Stimulated activated naive B cell treated with anti-CD40 and anti-IgM and Interleukin-4, amounts not matched to agents 10 μg/mL and 1 μg/mL and 100 μg/mL, for 72 hours (primary cell): ENCODE results near the gene MACROH2A1.

Experiments
- ATAC-seq, 2 donors: fragments of 150-1000 bp; cut with Tn5 transposase; replicated peaks; 2 replicates each; pipeline ENCODE4 v1.10.0; 2021; ENCODE audit warnings: moderate library complexity in 1 of 2
- DNase-seq: peaks from one replicate; pipeline ENCODE4 v3.0.0; 2021
- H3K27ac Mint-ChIP-seq: one replicate; pipeline ENCODE4 v1.8.0; 2022; ENCODE audit warnings: mild to moderate bottlenecking, mixed read lengths
- H3K27me3 Mint-ChIP-seq, 2 donors: one replicate each; pipeline ENCODE4 v1.8.0; 2022; ENCODE audit warnings: mixed read lengths in 2 of 2
- H3K36me3 Mint-ChIP-seq, 2 donors: one replicate each; pipeline ENCODE4 v1.8.0; 2022; ENCODE audit warnings: mixed read lengths in 2 of 2, mild to moderate bottlenecking in 1 of 2
- H3K4me1 Mint-ChIP-seq, 2 donors: one replicate each; pipeline ENCODE4 v1.8.0; 2022; ENCODE audit warnings: mixed read lengths in 2 of 2, mild to moderate bottlenecking in 1 of 2
- H3K4me3 Mint-ChIP-seq, 2 donors: one replicate each; pipeline ENCODE4 v1.8.0; 2022; ENCODE audit warnings: mild to moderate bottlenecking in 2 of 2, mixed read lengths in 2 of 2, moderate library complexity in 1 of 2
- H3K9me3 Mint-ChIP-seq, 2 donors: one replicate each; pipeline ENCODE4 v1.8.0; 2022; ENCODE audit warnings: mixed read lengths in 2 of 2, mild to moderate bottlenecking in 1 of 2

MACROH2A1 gene

DNA sequence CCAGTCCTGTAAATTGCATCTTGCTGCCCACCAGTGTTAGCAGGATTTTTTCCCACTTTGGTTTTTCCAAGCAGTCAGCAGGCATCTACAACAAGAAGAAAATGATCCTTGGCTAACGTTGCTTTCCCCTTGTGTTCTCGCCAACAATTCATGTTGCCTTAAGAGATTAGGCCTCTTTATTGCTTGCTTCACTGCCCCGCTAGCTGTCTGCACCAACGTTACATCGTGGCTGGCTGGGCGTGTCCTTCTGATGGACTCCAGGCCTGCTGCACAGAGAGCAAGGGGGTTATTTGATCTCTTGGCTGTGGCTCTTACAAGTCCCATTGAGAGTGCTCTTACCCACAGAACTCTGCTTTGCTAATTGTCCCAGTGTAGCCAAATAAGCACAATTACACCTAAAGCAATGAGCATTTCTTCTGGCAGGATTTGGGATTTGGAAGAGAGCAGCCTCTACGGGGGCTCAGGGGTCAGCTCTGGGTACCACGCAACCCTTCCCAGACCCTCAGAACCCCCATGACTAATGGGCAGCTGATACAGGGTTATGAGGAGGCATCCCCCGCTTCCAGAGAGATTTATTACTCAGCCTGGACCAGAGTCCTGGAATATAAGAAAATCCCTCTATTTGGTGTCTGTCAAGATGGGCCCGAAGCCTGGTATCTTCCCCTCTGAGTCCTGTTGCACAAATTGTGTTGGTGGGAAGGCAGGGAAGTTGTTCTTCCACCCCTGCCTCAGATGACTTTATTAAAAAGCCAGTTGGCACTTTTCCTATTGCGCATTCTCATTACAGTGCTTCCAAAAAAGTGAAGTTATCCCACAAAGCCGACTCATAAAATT is 30.5 kb upstream of the MACROH2A1 start:
- no peak overlapping the region for H3K27ac Mint-ChIP-seq
- H3K27me3 Mint-ChIP-seq: peaks cover 4 to 8% of the 10 kb centered on the region in 2 donors
- ATAC-seq (no peak), DNase-seq (no peak)
- H3K36me3 Mint-ChIP-seq: peaks cover 3 to 7% of the 10 kb centered on the region in 2 donors
- no peaks in the 10 kb centered on the region for H3K4me1 Mint-ChIP-seq
- H3K4me3 Mint-ChIP-seq: no peak overlapping the region
- peaks cover 8 to 9% of the 10 kb centered on the region in 2 donors for H3K9me3 Mint-ChIP-seq

DNA sequence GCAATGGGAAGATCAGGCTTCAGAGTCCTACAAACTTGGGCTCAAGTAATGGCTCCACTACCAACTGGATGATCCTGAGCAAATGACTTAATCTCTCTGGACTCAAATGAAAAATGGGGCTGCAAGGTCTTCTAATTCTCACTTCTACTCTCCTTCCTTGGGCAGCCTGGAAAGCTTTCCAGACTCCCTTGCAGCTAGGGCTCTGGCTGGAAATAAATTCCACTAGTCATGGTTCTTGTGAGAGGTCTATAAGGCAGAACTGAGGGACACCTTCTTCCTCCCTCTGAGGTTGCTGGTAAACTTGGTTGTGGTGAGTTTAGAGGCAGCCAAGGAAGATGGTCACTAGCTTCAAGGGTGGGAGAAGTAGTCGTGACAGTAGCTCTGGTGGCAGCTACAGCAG is 29.6 kb upstream of the MACROH2A1 start:
- Mint-ChIP-seq H3K9me3 (peaks cover 8 to 9% of the 10 kb centered on the region in 2 donors), H3K36me3 (peaks cover 3 to 7% of the 10 kb centered on the region in 2 donors), H3K27me3 (peaks cover 8 to 9% of the 10 kb centered on the region in 2 donors), H3K4me1 (peaks cover 3 to 5% of the 10 kb centered on the region in 2 donors), H3K4me3 (no peak overlapping the region), H3K27ac (no peak overlapping the region)
- ATAC-seq (no peak), DNase-seq (no peak)

DNA sequence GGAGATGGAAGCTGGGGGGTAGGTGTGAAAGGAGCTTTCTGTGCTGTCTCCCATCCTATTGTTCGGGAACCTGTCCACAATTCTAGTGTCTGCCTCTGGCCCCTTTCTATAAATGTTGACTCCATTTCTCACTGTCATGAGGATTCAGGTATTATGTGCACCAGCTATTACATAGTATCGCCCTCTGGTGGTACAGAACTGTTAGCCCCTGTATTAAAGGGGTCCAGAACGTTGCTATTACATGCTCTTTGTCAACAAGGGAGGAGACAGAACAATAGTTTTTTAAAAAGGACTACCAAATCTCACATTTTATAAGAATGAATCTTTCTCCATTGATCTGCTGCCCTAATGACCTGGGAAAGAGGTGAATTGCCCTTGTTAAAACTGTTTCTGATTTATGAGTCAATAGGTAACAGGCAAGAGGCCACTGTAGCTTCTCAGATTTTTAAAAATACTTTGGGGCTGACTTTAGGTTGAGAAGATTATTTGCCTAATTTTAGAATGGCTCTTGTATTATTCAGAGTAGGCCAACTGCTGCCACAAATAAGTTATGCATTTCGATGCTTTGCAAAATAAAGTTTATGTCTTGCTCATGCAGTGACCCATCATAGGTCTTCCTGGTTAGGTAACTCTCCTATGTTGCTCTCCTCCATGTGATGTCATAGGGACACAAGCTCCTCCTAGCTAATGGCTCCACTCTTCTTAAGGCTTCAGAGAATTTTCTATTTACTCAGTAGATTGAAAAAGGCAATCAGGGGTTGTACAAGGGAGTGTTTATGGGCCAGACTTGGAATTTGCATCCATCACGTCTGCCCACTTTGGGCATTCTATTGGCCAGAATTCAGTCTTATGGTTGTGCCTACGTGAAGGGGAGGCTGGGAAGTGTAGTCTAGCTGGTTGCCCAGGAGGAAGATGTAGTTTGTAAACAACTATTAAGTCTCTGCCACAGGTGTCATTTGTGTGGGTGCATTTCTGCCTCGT is 27.4 kb upstream of the MACROH2A1 start:
- H3K36me3 Mint-ChIP-seq: peaks cover 3 to 7% of the 10 kb centered on the region in 2 donors
- DNase-seq (no peak), ATAC-seq (peak; percentile 88 to 95)
- H3K4me3 Mint-ChIP-seq: no peak overlapping the region
- H3K9me3 Mint-ChIP-seq: peaks cover 8 to 9% of the 10 kb centered on the region in 2 donors
- peaks cover 3 to 9% of the 10 kb centered on the region in 2 donors for H3K4me1 Mint-ChIP-seq
- H3K27ac Mint-ChIP-seq: no peak overlapping the region
- peaks cover 8 to 9% of the 10 kb centered on the region in 2 donors for H3K27me3 Mint-ChIP-seq

DNA sequence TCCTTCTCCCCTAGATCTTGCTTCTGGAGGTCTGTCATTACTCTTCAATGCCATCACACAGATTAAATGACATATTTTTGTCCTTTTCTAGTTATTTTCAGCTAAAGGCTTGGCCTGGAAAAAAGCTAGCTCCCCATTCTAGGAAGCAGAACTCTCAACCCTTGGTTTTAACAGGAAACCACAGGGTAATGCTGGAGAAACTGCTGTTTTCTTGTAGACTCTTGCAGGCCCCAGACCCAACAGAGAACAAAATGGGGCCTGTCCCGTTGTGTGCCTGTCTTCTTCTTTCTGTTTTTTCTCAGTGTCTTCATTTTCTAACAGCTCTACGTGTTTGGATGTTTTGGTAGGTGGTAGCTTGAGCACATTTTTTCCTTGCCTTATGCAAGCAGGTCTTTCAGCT is 26.6 kb upstream of the MACROH2A1 start:
- Mint-ChIP-seq H3K4me3 (no peak overlapping the region), H3K36me3 (peaks cover 3 to 7% of the 10 kb centered on the region in 2 donors), H3K4me1 (peaks cover 3 to 9% of the 10 kb centered on the region in 2 donors), H3K27me3 (peaks cover 8 to 9% of the 10 kb centered on the region in 2 donors), H3K27ac (no peak overlapping the region), H3K9me3 (peaks cover 8 to 9% of the 10 kb centered on the region in 2 donors)
- ATAC-seq (no peak), DNase-seq (no peak)

DNA sequence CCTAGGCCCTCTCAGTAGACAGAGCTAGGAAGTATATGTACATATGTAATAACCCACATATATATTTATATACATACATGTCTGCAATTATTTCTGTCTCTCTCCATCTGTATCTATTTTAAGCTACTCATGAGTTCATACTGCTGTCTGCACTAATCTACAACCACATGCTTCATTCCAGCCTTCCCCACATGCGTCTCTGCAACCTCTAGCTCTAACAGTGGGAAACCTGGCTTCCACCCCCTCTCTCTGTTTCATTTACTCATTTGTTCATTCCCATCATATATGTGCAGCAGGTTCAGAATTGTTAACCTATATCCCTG is 24.8 kb upstream of the MACROH2A1 start:
- DNase-seq: no peak
- ATAC-seq: no peak
- H3K4me3 Mint-ChIP-seq: no peak overlapping the region
- peaks cover 12% of the 10 kb centered on the region in 2 donors for H3K9me3 Mint-ChIP-seq
- H3K4me1 Mint-ChIP-seq: peaks cover 3 to 9% of the 10 kb centered on the region in 2 donors
- H3K27ac Mint-ChIP-seq: no peak overlapping the region
- peaks cover 11 to 16% of the 10 kb centered on the region in 2 donors for H3K27me3 Mint-ChIP-seq
- H3K36me3 Mint-ChIP-seq: peaks cover under 1 to 11% of the 10 kb centered on the region in 2 donors

DNA sequence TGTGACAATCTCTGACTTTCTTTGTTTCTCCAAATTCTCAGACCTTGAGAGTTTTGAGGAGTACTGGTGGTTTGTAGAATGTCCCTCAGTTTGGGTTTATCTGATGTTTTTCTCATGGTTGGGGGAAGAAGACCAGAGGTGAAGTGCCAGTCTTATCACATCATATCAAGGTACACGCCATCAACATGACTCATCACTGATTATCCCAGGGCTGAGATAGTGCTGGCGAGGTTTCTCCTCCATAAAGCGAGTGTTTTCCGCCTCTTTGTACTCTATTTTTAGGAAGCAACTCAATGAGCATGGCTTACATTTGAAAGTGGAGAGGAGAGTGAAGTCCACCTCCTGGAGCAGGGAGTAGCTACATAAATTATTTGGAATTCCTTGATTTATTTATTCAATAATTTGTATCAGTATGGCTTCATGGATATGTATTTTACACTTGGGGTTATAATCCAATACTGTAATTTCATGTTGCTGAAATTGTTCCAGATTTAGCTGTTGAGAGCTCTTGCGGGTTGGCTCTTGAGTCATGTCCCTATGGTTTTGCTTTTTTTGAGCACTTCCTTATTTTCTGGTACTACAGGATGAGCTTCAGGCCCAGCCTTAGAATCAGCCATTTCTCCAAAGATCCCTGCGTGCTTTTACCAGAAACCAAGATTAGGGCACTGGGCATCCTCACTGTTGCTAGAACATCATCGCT is 24.3 kb upstream of the MACROH2A1 start:
- Mint-ChIP-seq H3K4me3 (no peak overlapping the region), H3K9me3 (peaks cover 7 to 8% of the 10 kb centered on the region in 2 donors), H3K27ac (no peak overlapping the region), H3K4me1 (peaks cover 3 to 9% of the 10 kb centered on the region in 2 donors), H3K36me3 (peaks cover 0 to 7% of the 10 kb centered on the region in 2 donors), H3K27me3 (peaks cover 12 to 13% of the 10 kb centered on the region in 2 donors)
- ATAC-seq (peak; percentile 34 to 48), DNase-seq (no peak)

DNA sequence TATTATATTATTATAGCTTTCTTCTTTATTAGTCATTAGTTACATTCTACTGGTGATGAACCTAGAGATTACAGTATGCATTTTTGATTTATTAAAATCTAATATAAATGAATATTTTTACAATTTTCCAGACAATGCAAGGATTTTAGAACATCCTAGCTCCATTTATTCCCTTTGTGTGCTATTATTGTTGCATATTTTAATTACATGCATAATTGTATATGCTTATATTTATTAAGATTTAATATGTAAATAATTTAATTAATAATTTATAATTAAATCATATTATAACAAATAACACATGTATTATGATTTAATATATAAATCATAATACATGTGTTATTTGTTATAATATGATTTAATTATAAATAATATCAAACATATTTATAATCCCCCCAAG is 23.4 kb upstream of the MACROH2A1 start:
- peaks cover 12 to 13% of the 10 kb centered on the region in 2 donors for H3K27me3 Mint-ChIP-seq

DNA sequence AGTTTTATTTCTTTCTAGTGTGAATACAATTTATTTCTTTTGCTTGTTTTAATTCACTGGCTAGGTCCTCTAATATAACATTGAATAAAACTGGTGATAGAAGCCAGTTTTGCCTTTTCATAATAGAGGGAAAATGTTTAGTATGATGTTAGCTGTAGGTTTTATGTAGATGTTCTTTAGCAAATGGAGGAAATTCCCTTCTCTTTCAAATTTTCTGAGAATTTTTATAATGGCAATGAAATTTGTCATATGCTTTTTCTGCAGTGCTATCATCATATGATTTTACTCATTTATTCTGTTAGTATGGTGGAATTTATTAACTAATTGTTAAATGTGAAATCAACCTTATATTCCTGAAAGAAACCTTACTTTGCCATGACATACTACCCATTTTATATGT is 18.1 kb upstream of the MACROH2A1 start:
- Mint-ChIP-seq H3K27ac (no peak overlapping the region), H3K36me3 (peaks cover 0 to 7% of the 10 kb centered on the region in 2 donors), H3K4me1 (no peaks in the 10 kb centered on the region), H3K4me3 (no peak overlapping the region), H3K9me3 (peaks cover 5 to 8% of the 10 kb centered on the region in 2 donors), H3K27me3 (peaks cover 7 to 13% of the 10 kb centered on the region in 2 donors)
- DNase-seq (no peak), ATAC-seq (no peak)

More for the DNA sequence above, 23.4 kb upstream of the MACROH2A1 start:
- H3K4me3 Mint-ChIP-seq: no peak overlapping the region
- no peak overlapping the region for H3K27ac Mint-ChIP-seq
- H3K36me3 Mint-ChIP-seq: peaks cover 0 to 7% of the 10 kb centered on the region in 2 donors
- DNase-seq: no peak
- no peak for ATAC-seq
- H3K4me1 Mint-ChIP-seq: peaks cover 3 to 9% of the 10 kb centered on the region in 2 donors
- peaks cover 5 to 8% of the 10 kb centered on the region in 2 donors for H3K9me3 Mint-ChIP-seq

DNA sequence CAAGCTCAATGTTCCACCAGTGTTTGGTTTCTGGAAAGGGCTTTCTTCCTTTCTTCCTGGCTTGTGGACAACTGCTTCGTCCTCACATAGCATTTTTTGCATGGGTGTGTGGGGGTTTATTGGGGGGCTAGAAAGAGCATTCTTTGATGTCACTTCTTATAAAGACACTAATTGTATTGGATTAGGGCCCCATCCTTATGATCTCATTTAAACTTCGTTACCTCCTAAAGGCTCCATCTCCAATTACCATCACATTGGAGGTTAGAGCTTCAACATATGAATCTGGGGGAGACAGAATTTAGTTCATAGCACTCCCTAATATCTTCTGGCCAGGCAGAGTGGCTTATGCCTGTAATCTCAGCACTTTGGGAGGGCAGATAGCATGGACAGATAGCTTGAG is 6.1 kb upstream of the MACROH2A1 start:
- Mint-ChIP-seq H3K27ac (no peak overlapping the region), H3K36me3 (no peaks in the 10 kb centered on the region), H3K9me3 (peaks cover 0 to 3% of the 10 kb centered on the region in 2 donors), H3K27me3 (no peaks in the 10 kb centered on the region), H3K4me1 (peaks cover 5 to 6% of the 10 kb centered on the region in 2 donors), H3K4me3 (no peak overlapping the region)
- DNase-seq: no peak
- no peak for ATAC-seq

DNA sequence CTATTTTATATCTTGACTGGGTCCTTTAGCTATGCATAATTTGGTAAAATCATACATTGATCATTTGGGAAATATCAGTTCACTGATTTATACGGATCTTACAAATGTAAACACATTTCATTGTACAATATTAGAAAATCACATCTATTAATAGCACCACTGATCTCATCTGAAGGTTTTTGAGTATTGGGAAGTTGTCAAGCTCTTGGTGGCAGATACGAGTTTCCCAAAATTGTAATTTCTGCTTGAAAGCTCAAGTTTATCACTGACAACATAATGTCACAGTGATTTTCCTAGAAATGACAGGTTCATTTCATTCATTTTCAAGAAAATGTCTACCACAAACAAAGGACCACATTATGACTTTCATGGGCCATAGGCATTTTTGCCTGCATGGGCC is 3.0 kb upstream of the MACROH2A1 start:
- ATAC-seq (no peak), DNase-seq (no peak)
- Mint-ChIP-seq H3K9me3 (peaks cover 0 to 1% of the 10 kb centered on the region in 2 donors), H3K4me1 (peaks cover 19 to 28% of the 10 kb centered on the region in 2 donors), H3K36me3 (no peaks in the 10 kb centered on the region), H3K27me3 (no peaks in the 10 kb centered on the region), H3K4me3 (no peak overlapping the region), H3K27ac (no peak overlapping the region)

DNA sequence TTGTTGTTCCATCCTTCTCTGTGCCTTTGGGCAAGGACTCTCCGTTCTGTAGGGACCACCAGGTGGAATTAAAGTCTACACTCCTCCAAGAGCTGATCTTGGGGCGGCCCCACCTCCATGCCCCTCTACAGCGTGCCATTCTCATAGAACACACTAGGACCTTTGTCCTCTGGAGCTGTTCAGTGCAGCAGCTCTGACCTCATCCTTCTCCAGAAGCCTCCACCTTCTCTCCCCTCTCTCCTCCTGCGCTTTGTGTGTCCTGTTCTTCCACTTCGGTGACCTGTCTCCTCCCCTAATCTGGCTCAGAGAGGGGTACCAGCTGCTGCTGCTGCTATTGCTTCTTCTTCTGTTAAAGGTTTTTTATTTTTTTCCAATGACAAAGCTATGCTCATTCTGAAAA is 1.8 kb upstream of the MACROH2A1 start:
- H3K9me3 Mint-ChIP-seq: peaks cover 0 to 1% of the 10 kb centered on the region in 2 donors
- peaks cover 27 to 39% of the 10 kb centered on the region in 2 donors for H3K4me1 Mint-ChIP-seq
- H3K36me3 Mint-ChIP-seq: peaks cover 0 to 7% of the 10 kb centered on the region in 2 donors
- no peak overlapping the region for H3K27ac Mint-ChIP-seq
- H3K27me3 Mint-ChIP-seq: no peaks in the 10 kb centered on the region
- DNase-seq: no peak
- no peak for ATAC-seq
- H3K4me3 Mint-ChIP-seq: no peak overlapping the region

DNA sequence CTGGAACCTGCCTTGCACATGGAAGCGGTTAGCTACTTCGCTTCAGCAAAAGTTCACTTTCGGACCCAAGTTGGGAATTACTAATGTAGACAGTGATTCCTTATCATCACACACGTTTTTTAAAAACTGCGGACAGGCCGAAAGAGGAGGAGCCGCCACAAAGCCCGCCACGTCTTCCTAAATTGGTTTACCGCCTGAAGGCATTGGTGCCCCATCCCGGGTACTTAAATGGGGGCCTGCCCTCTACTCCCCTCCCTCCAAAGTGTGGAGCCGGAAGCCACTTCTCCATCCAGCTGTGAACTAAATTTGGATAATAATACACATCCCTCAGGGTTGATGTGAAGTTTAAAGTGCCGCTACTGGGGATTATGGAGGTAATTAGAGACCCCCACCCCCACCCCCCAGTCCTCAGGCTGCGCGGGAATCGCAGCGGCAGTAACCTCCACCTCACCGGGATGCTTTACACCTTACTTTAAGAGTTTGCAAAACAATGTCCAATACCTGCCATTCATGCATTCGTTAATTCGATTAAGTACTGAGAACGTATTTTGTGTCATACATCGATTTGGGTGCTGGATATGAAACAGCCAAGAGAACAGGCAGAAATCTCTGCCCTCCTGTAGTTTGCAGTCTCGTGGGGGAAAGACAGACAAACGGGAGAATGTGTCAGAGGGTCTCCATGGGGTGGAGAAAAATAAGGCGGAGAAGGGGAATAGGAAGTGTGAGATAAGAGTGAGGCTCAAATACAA is 937 bp upstream of the MACROH2A1 start:
- no peak for ATAC-seq
- Mint-ChIP-seq H3K9me3 (peaks cover 0 to under 1% of the 10 kb centered on the region in 2 donors), H3K4me1 (peaks cover 34 to 48% of the 10 kb centered on the region in 2 donors), H3K4me3 (peak overlapping the region; percentile 90 to 98), H3K27me3 (no peaks in the 10 kb centered on the region), H3K27ac (peak overlapping the region; percentile 98), H3K36me3 (peaks cover 2 to 12% of the 10 kb centered on the region in 2 donors)
- no peak for DNase-seq

DNA sequence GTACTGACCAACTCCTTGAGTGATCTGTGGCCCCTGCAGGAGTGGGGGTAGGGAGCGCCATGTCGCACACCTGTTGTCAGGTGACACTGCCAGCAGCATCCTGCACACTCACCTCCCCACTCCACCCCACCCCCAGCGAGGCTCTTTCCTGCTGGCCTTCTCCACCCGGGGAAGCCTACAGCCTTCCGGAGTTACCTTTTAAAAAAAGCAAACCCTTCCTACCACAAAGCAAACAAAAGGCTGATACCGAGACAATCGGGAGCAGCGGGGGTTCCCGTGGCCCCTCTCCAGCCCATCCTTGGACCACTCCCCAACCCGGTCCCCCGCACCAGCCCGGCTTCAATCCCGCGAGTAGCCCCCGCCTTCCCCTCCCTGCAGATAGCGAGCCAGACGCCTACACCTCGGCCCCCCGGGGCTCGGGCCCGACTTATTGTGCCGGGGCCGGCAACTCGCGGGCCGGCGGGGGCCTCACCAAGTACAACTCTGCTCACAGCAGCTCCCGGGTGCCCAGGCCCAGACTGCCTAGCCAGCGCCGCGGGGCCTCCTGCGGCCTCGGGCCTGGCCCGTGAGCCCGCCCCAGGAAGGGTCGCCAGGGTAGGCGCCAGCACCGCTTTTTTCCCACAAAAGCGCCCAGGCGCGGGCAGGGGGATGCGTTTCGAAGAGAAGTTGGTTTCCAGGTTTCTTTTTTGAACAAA is 724 bp downstream of the MACROH2A1 start:
- ATAC-seq: peak; percentile 53 to 56

More for the DNA sequence above, 724 bp downstream of the MACROH2A1 start:
- peak overlapping the region; percentile 88 for H3K27ac Mint-ChIP-seq
- peak overlapping the region; percentile 85 to 92 for H3K4me3 Mint-ChIP-seq
- H3K9me3 Mint-ChIP-seq: no peaks in the 10 kb centered on the region
- peaks cover 2 to 21% of the 10 kb centered on the region in 2 donors for H3K36me3 Mint-ChIP-seq
- peak; percentile 16 for DNase-seq
- H3K27me3 Mint-ChIP-seq: no peaks in the 10 kb centered on the region
- H3K4me1 Mint-ChIP-seq: peaks cover 49 to 65% of the 10 kb centered on the region in 2 donors
